ENCODE measurements around the gene CD3D. TPM values are rescaled to one million over a fixed set of nuclear protein-coding genes. Genes with fewer than 3 reads are reported as not detected.

Gene CD3D
- total and polyA plus RNA-seq, 7 donors, result 1.4 to 57.0 (median 2.1) TPM; not detected in 3

GRCh38 chr11:118319337-118319707 lies 23.2 kb downstream of the CD3D start:
- Histone ChIP-seq H3K36me3 (no peaks in the 10 kb centered on the region), H3K27ac (no peak overlapping the region), H3K4me1 (peaks cover 0 to 17% (median 4%) of the 10 kb centered on the region in 4 donors), H3K4me3 (no peak overlapping the region), H3K27me3 (peaks cover 0 to 35% (median 7%) of the 10 kb centered on the region in 3 donors), H3K9me3 (no peaks in the 10 kb centered on the region)
- TF ChIP-seq CTCF (IDR thresholded peaks at IDR 0.05) (no peak), POLR2AphosphoS5 (IDR thresholded peaks at IDR 0.05) (no peak), EP300 (IDR thresholded peaks at IDR 0.05) (no peak), POLR2A (IDR thresholded peaks at IDR 0.05) (no peak)
- 29 to 39% methylated on average over 1 of the region's 1 CpG for WGBS, 2 donors
- intact Hi-C loops (cut with DNase I), result no loop called here
- no peak for DNase-seq

- intact Hi-C loops (cut with DNase I), result no loop called here
- 83 to 91% methylated on average over 11 of the region's 11 CpGs for WGBS, 2 donors
Observed at GRCh38 chr11:118318581-118319336, 23.7 kb downstream of the CD3D start.

GRCh38 chr11:118318124-118318523 lies 24.4 kb downstream of the CD3D start:
- WGBS, 2 donors, result 74 to 87% methylated on average over 4 of the region's 4 CpGs
- DNase-seq, result no peak
- Histone ChIP-seq H3K4me3 (no peak overlapping the region), H3K9me3 (no peaks in the 10 kb centered on the region), H3K27me3 (peaks cover 0 to 47% (median 19%) of the 10 kb centered on the region in 3 donors), H3K4me1 (peaks cover 0 to 17% (median 4%) of the 10 kb centered on the region in 4 donors), H3K36me3 (no peaks in the 10 kb centered on the region), H3K27ac (no peak overlapping the region)
- no peak for TF ChIP-seq EP300 (IDR thresholded peaks at IDR 0.05)
- no peak for TF ChIP-seq POLR2A (IDR thresholded peaks at IDR 0.05)
- no peak for TF ChIP-seq POLR2AphosphoS5 (IDR thresholded peaks at IDR 0.05)
- no peak for TF ChIP-seq CTCF (IDR thresholded peaks at IDR 0.05)
- intact Hi-C loops (cut with DNase I), result no loop called here

More at GRCh38 chr11:118318581-118319336, 23.7 kb downstream of the CD3D start:
- Histone ChIP-seq H3K27ac (no peak overlapping the region), H3K36me3 (no peaks in the 10 kb centered on the region), H3K4me1 (peaks cover 0 to 17% (median 4%) of the 10 kb centered on the region in 4 donors), H3K9me3 (no peaks in the 10 kb centered on the region), H3K4me3 (no peak overlapping the region), H3K27me3 (peaks cover 0 to 41% (median 13%) of the 10 kb centered on the region in 3 donors)
- TF ChIP-seq POLR2AphosphoS5 (IDR thresholded peaks at IDR 0.05) (no peak), CTCF (IDR thresholded peaks at IDR 0.05) (no peak), EP300 (IDR thresholded peaks at IDR 0.05) (no peak), POLR2A (IDR thresholded peaks at IDR 0.05) (no peak)
- DNase-seq, result no peak

GRCh38 chr11:118314988-118315411 lies 27.5 kb downstream of the CD3D start:
- intact Hi-C loops (cut with DNase I), result no loop called here
- no peak for DNase-seq
- H3K4me3 ChIP-seq, result no peak overlapping the region
- TF ChIP-seq POLR2A (IDR thresholded peaks at IDR 0.05) (no peak), POLR2AphosphoS5 (IDR thresholded peaks at IDR 0.05) (no peak), CTCF (IDR thresholded peaks at IDR 0.05) (no peak), EP300 (IDR thresholded peaks at IDR 0.05) (no peak)
- H3K27me3 ChIP-seq, result peaks cover 0 to 51% (median 25%) of the 10 kb centered on the region in 3 donors
- 15 to 56% methylated on average over 7 of the region's 7 CpGs for WGBS, 2 donors
- no peak overlapping the region for H3K27ac ChIP-seq
- H3K36me3 ChIP-seq, result no peaks in the 10 kb centered on the region
- H3K4me1 ChIP-seq, result peaks cover 0 to 17% (median 4%) of the 10 kb centered on the region in 4 donors
- no peaks in the 10 kb centered on the region for H3K9me3 ChIP-seq
